Prostate gland (tissue), 2 donors: Measurements from ENCODE around the gene LGMN. TPM values are rescaled to one million over a fixed set of nuclear protein-coding genes. Genes with fewer than 3 reads are reported as not detected.

ENCODE experiments used
- DNase-seq: peaks from one replicate; pipeline ENCODE4 v3.0.0-alpha.2; 2019; ENCODE audit warnings: low spot score
- H3K27ac ChIP-seq, 2 donors: fragments of 200-600 bp; sonication (generic); 2 replicates each; pipeline ENCODE4 v1.5.1; 2017 to 2019
- H3K27me3 ChIP-seq: fragments of 200-600 bp; sonication (generic); replicated peaks from 2 replicates; pipeline ENCODE4 v1.5.1; 2019; ENCODE audit not compliant: insufficient read depth
- H3K36me3 ChIP-seq, 2 donors: fragments of 200-600 bp; sonication (generic); 1 replicate in 1 of 2; 2 replicates in 1 of 2; pipeline versions ENCODE4 v1.5.1 to v1.8.1; 2017 to 2019
- H3K4me1 ChIP-seq: fragments of 200-600 bp; sonication (generic); replicated peaks from 2 replicates; pipeline ENCODE4 v1.5.1; 2019
- H3K4me3 ChIP-seq, 2 donors: fragments of 200-600 bp; sonication (generic); 2 replicates each; pipeline ENCODE4 v1.5.1; 2017 to 2019
- H3K9me3 ChIP-seq: fragments of 200-600 bp; sonication (generic); 2 replicates; pipeline ENCODE4 v1.5.1; 2017
- POLR2A ChIP-seq: fragments of 450-650 bp; IDR thresholded peaks from one replicate; pipeline ENCODE4 v1.6.1; 2016; ENCODE audit warnings: antibody characterized with exemption, mild to moderate bottlenecking
- POLR2AphosphoS5 ChIP-seq: sonication (generic); formaldehyde crosslinking; IDR thresholded peaks from one replicate; pipeline ENCODE4 v1.6.1; 2017; ENCODE audit warnings: antibody characterized with exemption
- WGBS: methylation state at CpG from one replicate; pipeline ENCODE4 v1.1.5; 2018; 5-methylcytosine and 5-hydroxymethylcytosine counted together
- intact Hi-C: fragments of 100-400 bp; cut with DNase I; formaldehyde crosslinking; loops from one replicate; pipeline ENCODE4 v1.14.2; 2022
- total RNA-seq, 2 donors: library from RNA; depleted of rRNA; stranded (reverse); fragments of >200 nt; gene quantifications; one replicate each; pipeline ENCODE4 v1.1.0, GENCODE V29; 2016
- TF ChIP-seq, protein P1 (sequence below), 4 experiments: fragments of 200-600 bp in 2 of 4; fragments of 450-650 bp in 2 of 4; sonication (generic) in 2 of 4; IDR thresholded peaks; 1 replicate in 3 of 4; 2 replicates in 1 of 4; pipeline ENCODE4 v1.5.1; 2016 to 2019; ENCODE audit warnings: antibody characterized with exemption in 4 of 4, mild to moderate bottlenecking in 2 of 4, moderate library complexity in 2 of 4

LGMN gene
- total RNA-seq, 2 donors from 2014 or later = 88.3 to 155 TPM

DNA sequence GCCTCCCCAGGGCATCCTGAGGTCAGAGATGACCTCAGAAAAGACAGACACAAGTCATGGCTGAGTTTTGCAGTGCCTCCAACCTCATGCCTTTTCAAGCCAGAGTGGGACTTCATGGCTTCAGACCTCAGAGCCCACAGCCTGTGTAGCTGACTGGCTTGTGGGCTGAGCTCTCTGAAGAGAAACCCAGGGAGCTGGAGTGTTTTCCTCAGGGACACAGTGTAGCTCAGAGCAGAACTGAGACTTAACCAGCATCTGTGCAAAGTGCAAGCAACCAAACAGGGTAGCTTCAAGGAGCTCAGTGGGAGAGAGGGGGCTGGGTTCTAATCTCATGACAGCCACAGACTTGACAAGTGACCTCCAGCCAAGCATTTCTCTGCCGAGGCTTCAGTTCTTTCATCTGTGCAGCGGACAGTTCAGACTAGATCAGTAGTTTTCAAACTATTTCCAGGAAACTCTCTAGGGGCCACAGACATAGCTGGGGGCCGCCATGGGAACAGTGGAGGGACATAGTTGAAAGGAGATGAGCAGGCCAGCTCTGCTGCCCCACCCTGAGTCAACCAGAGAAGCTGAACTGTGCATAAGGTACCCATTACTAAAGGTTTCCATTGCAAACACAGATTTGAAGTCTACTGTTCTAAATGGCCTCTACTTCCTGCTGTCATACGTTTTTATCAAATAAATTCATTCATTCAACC is 80.0 kb downstream of the LGMN start:
- intact Hi-C loops = no loop called here
- H3K9me3 ChIP-seq = no peaks in the 10 kb centered on the region
- 78% methylated on average over 4 of the region's 4 CpGs for WGBS
- TF ChIP-seq POLR2AphosphoS5 (no peak), POLR2A (no peak)
- TF ChIP-seq, protein P1, sequence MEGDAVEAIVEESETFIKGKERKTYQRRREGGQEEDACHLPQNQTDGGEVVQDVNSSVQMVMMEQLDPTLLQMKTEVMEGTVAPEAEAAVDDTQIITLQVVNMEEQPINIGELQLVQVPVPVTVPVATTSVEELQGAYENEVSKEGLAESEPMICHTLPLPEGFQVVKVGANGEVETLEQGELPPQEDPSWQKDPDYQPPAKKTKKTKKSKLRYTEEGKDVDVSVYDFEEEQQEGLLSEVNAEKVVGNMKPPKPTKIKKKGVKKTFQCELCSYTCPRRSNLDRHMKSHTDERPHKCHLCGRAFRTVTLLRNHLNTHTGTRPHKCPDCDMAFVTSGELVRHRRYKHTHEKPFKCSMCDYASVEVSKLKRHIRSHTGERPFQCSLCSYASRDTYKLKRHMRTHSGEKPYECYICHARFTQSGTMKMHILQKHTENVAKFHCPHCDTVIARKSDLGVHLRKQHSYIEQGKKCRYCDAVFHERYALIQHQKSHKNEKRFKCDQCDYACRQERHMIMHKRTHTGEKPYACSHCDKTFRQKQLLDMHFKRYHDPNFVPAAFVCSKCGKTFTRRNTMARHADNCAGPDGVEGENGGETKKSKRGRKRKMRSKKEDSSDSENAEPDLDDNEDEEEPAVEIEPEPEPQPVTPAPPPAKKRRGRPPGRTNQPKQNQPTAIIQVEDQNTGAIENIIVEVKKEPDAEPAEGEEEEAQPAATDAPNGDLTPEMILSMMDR (IDR thresholded peaks at IDR 0.05) = no peak
- H3K27me3 ChIP-seq = no peaks in the 10 kb centered on the region
- DNase-seq = no peak
- no peaks in the 10 kb centered on the region for H3K36me3 ChIP-seq
- H3K27ac ChIP-seq = no peak overlapping the region
- no peak overlapping the region for H3K4me3 ChIP-seq
- H3K4me1 ChIP-seq = no peaks in the 10 kb centered on the region

DNA sequence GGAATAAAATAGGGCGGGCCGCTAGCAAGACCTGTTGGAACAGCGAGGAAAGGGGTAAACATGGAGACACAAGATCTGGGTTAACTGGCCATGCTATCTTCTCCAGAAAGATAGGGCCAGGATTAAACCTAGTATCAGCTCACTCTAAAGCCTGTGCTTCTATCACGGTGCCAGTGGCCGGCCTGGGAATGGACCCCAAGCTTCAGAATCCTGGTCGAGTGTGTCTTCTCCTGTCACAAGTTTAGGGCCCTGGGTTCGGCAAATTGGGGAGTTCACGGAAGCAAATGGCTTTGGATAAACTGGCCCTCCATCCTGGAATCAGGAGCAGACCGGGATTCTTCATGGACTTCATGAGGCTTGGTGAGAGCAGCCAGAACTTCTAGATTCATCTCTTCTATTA is 82.2 kb downstream of the LGMN start:
- Histone ChIP-seq H3K27ac (no peak overlapping the region), H3K9me3 (no peaks in the 10 kb centered on the region), H3K36me3 (no peaks in the 10 kb centered on the region), H3K4me1 (no peaks in the 10 kb centered on the region), H3K27me3 (no peaks in the 10 kb centered on the region), H3K4me3 (no peak overlapping the region)
- intact Hi-C loops = no loop called here
- WGBS = 95% methylated on average over 9 of the region's 9 CpGs
- TF ChIP-seq POLR2A (no peak), POLR2AphosphoS5 (no peak)
- TF ChIP-seq, protein P1 (IDR thresholded peaks at IDR 0.05) = no peak
- no peak for DNase-seq

DNA sequence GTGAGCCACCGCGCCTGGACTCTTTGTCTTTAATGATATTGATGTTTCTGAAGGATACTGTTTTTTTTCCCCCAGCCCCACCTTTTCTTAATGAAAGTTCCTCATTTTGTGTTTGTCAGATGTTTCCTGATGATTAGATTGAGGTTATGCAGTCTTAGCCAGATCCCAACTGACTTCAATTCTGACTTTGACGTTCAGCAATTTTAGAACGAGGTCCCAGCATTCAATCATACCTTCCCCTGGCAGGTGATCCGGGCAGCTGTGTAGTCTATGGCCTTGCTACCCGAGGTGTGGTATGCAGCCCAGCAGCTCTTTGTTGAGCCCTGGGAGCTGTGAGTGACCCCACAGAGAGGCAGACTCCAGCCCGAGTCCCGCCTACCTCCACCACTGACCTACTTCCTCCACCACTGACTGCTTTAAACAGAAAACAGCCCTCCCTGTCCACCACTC is 82.7 kb downstream of the LGMN start:
- WGBS = 74% methylated on average over 8 of the region's 8 CpGs
- H3K9me3 ChIP-seq = no peaks in the 10 kb centered on the region
- H3K27me3 ChIP-seq = no peaks in the 10 kb centered on the region
- no peaks in the 10 kb centered on the region for H3K4me1 ChIP-seq
- intact Hi-C loops = no loop called here
- H3K4me3 ChIP-seq = no peak overlapping the region
- no peak for DNase-seq
- H3K36me3 ChIP-seq = no peaks in the 10 kb centered on the region
- TF ChIP-seq, protein P1 (IDR thresholded peaks at IDR 0.05) = no peak
- no peak for TF ChIP-seq POLR2AphosphoS5
- peak; percentile 11 for TF ChIP-seq POLR2A
- no peak overlapping the region for H3K27ac ChIP-seq

DNA sequence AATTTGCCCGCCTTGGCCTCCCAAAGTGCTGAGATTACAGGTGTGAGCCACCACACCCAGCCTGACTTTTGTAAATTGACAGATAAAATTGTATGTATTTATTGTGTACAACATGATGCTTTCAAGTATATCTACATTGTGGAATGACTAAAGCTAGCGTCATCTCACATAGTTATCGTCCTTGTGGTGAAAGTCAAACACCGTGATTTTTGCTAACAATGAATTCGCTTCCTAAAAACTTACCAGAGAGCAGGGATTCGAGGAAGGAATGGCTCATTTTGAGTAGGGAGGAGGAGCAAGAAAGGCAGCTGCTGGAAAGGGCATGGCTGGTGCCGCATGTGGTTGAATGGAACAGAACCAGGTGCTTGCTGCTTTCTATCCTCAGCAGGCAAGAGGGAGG is 85.4 kb downstream of the LGMN start:
- intact Hi-C loops = no loop called here
- TF ChIP-seq POLR2A (no peak), POLR2AphosphoS5 (no peak)
- TF ChIP-seq, protein P1 (IDR thresholded peaks at IDR 0.05) = no peak
- H3K36me3 ChIP-seq = no peaks in the 10 kb centered on the region
- no peaks in the 10 kb centered on the region for H3K9me3 ChIP-seq
- no peak overlapping the region for H3K27ac ChIP-seq
- H3K4me3 ChIP-seq = no peak overlapping the region
- H3K4me1 ChIP-seq = peaks cover 5% of the 10 kb centered on the region
- no peak for DNase-seq
- 93% methylated on average over 7 of the region's 7 CpGs for WGBS
- no peaks in the 10 kb centered on the region for H3K27me3 ChIP-seq

DNA sequence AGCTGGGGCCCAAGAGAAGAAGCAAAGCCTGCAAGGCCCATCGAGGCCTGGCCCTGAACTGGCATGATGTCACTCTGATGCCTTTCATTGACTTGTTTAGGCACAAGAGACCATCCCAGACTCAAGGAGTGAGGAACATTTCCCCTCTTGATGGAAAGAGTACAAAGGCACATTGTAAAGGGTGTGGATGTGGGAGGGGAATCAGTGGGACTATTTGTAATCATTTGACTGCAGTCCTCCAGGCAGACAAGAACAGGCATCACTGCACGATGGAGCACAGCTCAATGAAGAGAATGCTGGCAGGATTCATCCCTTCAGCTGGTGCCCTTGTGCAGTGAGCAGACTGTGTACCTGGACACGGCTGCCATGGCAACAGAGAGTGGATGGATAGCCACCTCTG is 87.9 kb downstream of the LGMN start:
- Histone ChIP-seq H3K27ac (peak overlapping the region in 1 of 2 donors; percentile 57), H3K36me3 (no peaks in the 10 kb centered on the region), H3K4me1 (peaks cover 5% of the 10 kb centered on the region), H3K27me3 (no peaks in the 10 kb centered on the region), H3K4me3 (no peak overlapping the region), H3K9me3 (no peaks in the 10 kb centered on the region)
- intact Hi-C loops = no loop called here
- DNase-seq = no peak
- WGBS = 60% methylated on average over 3 of the region's 3 CpGs
- no peak for TF ChIP-seq POLR2A
- TF ChIP-seq POLR2AphosphoS5 = no peak
- TF ChIP-seq, protein P1 (IDR thresholded peaks at IDR 0.05) = no peak
